GM23338 (cell line): ENCODE measurements around the gene NFKBIB. TPM values are rescaled to one million over a fixed set of nuclear protein-coding genes. Genes with fewer than 3 reads are reported as not detected.

ENCODE experiments used
- ATAC-seq: fragments of 200-7000 bp; cut with Tn5 transposase; 3 replicates; pipeline ENCODE4 v1.9.1; 2020
- DNase-seq: peaks from one replicate; pipeline ENCODE4 v3.0.0-alpha.2; 2015; ENCODE audit warnings: low spot score
- H2AFZ ChIP-seq: fragments of 200-600 bp; sonication (generic); 2 replicates; pipeline ENCODE4 v1.8.0; 2016; ENCODE audit warnings: antibody characterized with exemption, mild to moderate bottlenecking, moderate library complexity
- H3F3A ChIP-seq: fragments of 200-600 bp; sonication (generic); replicated peaks from 2 replicates; pipeline ENCODE4 v1.8.0; 2017; ENCODE audit warnings: antibody characterized with exemption, mixed run types, low read depth
- H3K27ac ChIP-seq: fragments of 200-600 bp; sonication (generic); 2 replicates; pipeline ENCODE4 v1.6.1; 2016; ENCODE audit warnings: low read depth
- H3K27me3 ChIP-seq: fragments of 200-600 bp; sonication (generic); 2 replicates; pipeline ENCODE4 v1.8.0; 2016; ENCODE audit warnings: mild to moderate bottlenecking, mixed run types, moderate library complexity; ENCODE audit not compliant: insufficient read depth
- H3K36me3 ChIP-seq: fragments of 200-600 bp; sonication (generic); 2 replicates; pipeline ENCODE4 v1.8.0; 2016; ENCODE audit warnings: mild to moderate bottlenecking; ENCODE audit not compliant: insufficient read depth
- H3K4me1 ChIP-seq: fragments of 200-600 bp; sonication (generic); 2 replicates; pipeline ENCODE4 v1.8.0; 2016; ENCODE audit warnings: mild to moderate bottlenecking, moderate library complexity; ENCODE audit not compliant: insufficient read depth
- H3K4me2 ChIP-seq: fragments of 200-600 bp; sonication (generic); 2 replicates; pipeline ENCODE4 v1.7.1; 2017; ENCODE audit warnings: mixed run types
- H3K4me3 ChIP-seq: fragments of 200-600 bp; sonication (generic); 2 replicates; pipeline ENCODE4 v1.6.1; 2016; ENCODE audit warnings: mixed run types
- H3K79me2 ChIP-seq: fragments of 200-600 bp; sonication (generic); replicated peaks from 2 replicates; pipeline ENCODE4 v1.8.0; 2017; ENCODE audit warnings: mild to moderate bottlenecking; ENCODE audit not compliant: insufficient read depth
- H3K9me2 ChIP-seq: fragments of 200-600 bp; sonication (generic); 2 replicates; pipeline ENCODE4 v1.8.0; 2017; ENCODE audit not compliant: insufficient read depth
- H4K20me1 ChIP-seq: fragments of 200-600 bp; sonication (generic); replicated peaks from 2 replicates; pipeline ENCODE4 v1.8.0; 2017; ENCODE audit warnings: mild to moderate bottlenecking; ENCODE audit not compliant: insufficient read depth
- H3K27ac Mint-ChIP-seq: 2 replicates; pipeline ENCODE4 v1.8.0; 2020; ENCODE audit warnings: inconsistent platforms, mild to moderate bottlenecking, moderate library complexity, mixed read lengths
- H3K27me3 Mint-ChIP-seq: 3 replicates; pipeline ENCODE4 v1.8.0; 2022; ENCODE audit warnings: low read depth, mild to moderate bottlenecking, moderate library complexity, mixed read lengths, inconsistent platforms; ENCODE audit not compliant: insufficient read depth, poor library complexity
- H3K36me3 Mint-ChIP-seq: 3 replicates; pipeline ENCODE4 v1.8.0; 2021; ENCODE audit warnings: low read depth, mild to moderate bottlenecking, inconsistent platforms, moderate library complexity, mixed read lengths
- H3K4me1 Mint-ChIP-seq: 3 replicates; pipeline ENCODE4 v1.8.0; 2020; ENCODE audit warnings: mild to moderate bottlenecking, inconsistent platforms, mixed read lengths
- H3K4me3 Mint-ChIP-seq: 3 replicates; pipeline ENCODE4 v1.8.0; 2021; ENCODE audit warnings: moderate library complexity, mild to moderate bottlenecking, inconsistent platforms, mixed read lengths
- H3K9me3 Mint-ChIP-seq: 3 replicates; pipeline ENCODE4 v1.8.0; 2020; ENCODE audit warnings: moderate library complexity, mild to moderate bottlenecking, inconsistent platforms, mixed read lengths
- CREB1 ChIP-seq: fragments of 250-450 bp; sonication (Bioruptor Pico); IDR thresholded peaks from 2 replicates; pipeline ENCODE4 v1.5.0; 2020; ENCODE audit warnings: low read depth, mild to moderate bottlenecking, moderate library complexity
- EZH2 ChIP-seq: fragments of 200-600 bp; sonication (generic); IDR thresholded peaks from one replicate; pipeline ENCODE4 v1.8.0; 2017; ENCODE audit warnings: antibody characterized with exemption, mild to moderate bottlenecking, low read depth; ENCODE audit not compliant: unreplicated experiment
- EZH2phosphoT487 ChIP-seq: fragments of 200-600 bp; sonication (generic); IDR thresholded peaks from one replicate; pipeline ENCODE4 v1.8.1; 2018; ENCODE audit warnings: antibody characterized with exemption; ENCODE audit not compliant: unreplicated experiment
- NANOG ChIP-seq: IDR thresholded peaks from 2 replicates; pipeline ENCODE4 v1.6.1; 2016; ENCODE audit warnings: antibody characterized with exemption, borderline replicate concordance
- POLR2AphosphoS5 ChIP-seq: IDR thresholded peaks from 2 replicates; pipeline ENCODE4 v1.6.1; 2016; ENCODE audit warnings: antibody characterized with exemption, low read depth
- STAT1 ChIP-seq: IDR thresholded peaks from one replicate; pipeline ENCODE4 v1.6.1; 2016; ENCODE audit warnings: antibody characterized with exemption; ENCODE audit not compliant: unreplicated experiment
- ZNF114 ChIP-seq: fragments of 250-450 bp; sonication (Bioruptor Pico); IDR thresholded peaks from 2 replicates; pipeline ENCODE4 v1.5.0; 2020; ENCODE audit warnings: mild to moderate bottlenecking, moderate library complexity
- ZNF331 ChIP-seq: fragments of 250-450 bp; sonication (Bioruptor Pico); IDR thresholded peaks from 2 replicates; pipeline ENCODE4 v1.5.0; 2020; ENCODE audit warnings: low read depth, mild to moderate bottlenecking, moderate library complexity
- polyA plus RNA-seq: library from polyadenylated mRNA; unstranded; fragments of >200 nt; fragmentation: Nextera tagmentation; extraction: Ambion mirVana; gene quantifications from 2 replicates; pipeline ENCODE4 v1.2.1, GENCODE V29; 2016
- total RNA-seq: library from RNA; depleted of rRNA; stranded (reverse); fragments of >200 nt; shearing (Covaris generic); gene quantifications from 2 replicates; pipeline ENCODE4 v1.2.3, GENCODE V29; 2014
- TF ChIP-seq, protein P1 (sequence below): IDR thresholded peaks from one replicate; pipeline ENCODE4 v1.6.1; 2018; ENCODE audit warnings: antibody characterized with exemption; ENCODE audit not compliant: unreplicated experiment
- TF ChIP-seq, protein P2 (sequence below), 2 experiments: fragments of 200-600 bp in 1 of 2; sonication (generic) in 1 of 2; conservative IDR thresholded peaks; 2 replicates each; pipeline versions ENCODE4 v1.5.1 to v1.6.1; 2016 to 2017; ENCODE audit warnings: antibody characterized with exemption in 2 of 2, low read depth in 2 of 2, mild to moderate bottlenecking in 2 of 2, moderate library complexity in 1 of 2
- TF ChIP-seq, protein P3 (sequence below): fragments of 250-450 bp; sonication (Bioruptor Pico); IDR thresholded peaks from 2 replicates; pipeline ENCODE4 v1.5.0; 2020; ENCODE audit warnings: mild to moderate bottlenecking, moderate library complexity
- TF ChIP-seq, protein P4 (sequence below): IDR thresholded peaks from 2 replicates; pipeline ENCODE4 v1.6.1; 2016; ENCODE audit warnings: antibody characterized with exemption

The NFKBIB gene
- total and polyA plus RNA-seq, 2 experiments from 2014 or later: 39.5 to 39.6 TPM

DNA sequence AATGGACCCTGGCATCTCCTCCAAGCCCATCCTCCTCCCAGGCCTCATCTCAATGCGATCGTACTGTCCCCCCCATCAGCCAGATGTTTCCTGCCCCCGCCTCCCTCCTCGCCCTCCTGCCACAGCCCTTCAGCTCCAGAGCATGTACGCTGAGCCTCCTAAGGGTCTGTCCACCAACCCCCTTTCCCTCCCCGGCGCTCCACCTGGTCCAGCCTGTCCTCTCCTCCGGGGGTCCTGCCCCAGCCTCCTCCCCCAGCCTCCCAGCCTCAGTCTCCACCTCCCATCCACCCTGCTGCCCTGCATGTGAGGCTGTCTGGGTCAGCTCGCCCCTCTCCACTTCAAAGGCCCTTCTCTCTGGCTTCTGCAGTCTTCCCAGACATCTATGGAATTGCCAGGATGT is 4.8 kb upstream of the NFKBIB start:
- no peak for DNase-seq
- peaks cover 11% of the 10 kb centered on the region for H3K27me3 ChIP-seq
- Mint-ChIP-seq H3K9me3 (no peaks in the 10 kb centered on the region; the same call in 2 of the 3 replicates), H3K27ac (no peak overlapping the region), H3K4me3 (no peak overlapping the region; the same call in 2 of the 3 replicates), H3K4me1 (peaks cover 9% of the 10 kb centered on the region), H3K36me3 (no peaks in the 10 kb centered on the region; the same call in 2 of the 3 replicates), H3K27me3 (peaks cover 13% of the 10 kb centered on the region)
- no peaks in the 10 kb centered on the region for H3F3A ChIP-seq
- no peak overlapping the region for H3K4me2 ChIP-seq
- H3K79me2 ChIP-seq: no peaks in the 10 kb centered on the region
- no peak overlapping the region for H3K4me3 ChIP-seq
- TF ChIP-seq, protein P1, sequence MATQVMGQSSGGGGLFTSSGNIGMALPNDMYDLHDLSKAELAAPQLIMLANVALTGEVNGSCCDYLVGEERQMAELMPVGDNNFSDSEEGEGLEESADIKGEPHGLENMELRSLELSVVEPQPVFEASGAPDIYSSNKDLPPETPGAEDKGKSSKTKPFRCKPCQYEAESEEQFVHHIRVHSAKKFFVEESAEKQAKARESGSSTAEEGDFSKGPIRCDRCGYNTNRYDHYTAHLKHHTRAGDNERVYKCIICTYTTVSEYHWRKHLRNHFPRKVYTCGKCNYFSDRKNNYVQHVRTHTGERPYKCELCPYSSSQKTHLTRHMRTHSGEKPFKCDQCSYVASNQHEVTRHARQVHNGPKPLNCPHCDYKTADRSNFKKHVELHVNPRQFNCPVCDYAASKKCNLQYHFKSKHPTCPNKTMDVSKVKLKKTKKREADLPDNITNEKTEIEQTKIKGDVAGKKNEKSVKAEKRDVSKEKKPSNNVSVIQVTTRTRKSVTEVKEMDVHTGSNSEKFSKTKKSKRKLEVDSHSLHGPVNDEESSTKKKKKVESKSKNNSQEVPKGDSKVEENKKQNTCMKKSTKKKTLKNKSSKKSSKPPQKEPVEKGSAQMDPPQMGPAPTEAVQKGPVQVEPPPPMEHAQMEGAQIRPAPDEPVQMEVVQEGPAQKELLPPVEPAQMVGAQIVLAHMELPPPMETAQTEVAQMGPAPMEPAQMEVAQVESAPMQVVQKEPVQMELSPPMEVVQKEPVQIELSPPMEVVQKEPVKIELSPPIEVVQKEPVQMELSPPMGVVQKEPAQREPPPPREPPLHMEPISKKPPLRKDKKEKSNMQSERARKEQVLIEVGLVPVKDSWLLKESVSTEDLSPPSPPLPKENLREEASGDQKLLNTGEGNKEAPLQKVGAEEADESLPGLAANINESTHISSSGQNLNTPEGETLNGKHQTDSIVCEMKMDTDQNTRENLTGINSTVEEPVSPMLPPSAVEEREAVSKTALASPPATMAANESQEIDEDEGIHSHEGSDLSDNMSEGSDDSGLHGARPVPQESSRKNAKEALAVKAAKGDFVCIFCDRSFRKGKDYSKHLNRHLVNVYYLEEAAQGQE: no peak
- no peak for TF ChIP-seq ZNF331
- TF ChIP-seq ZNF114 (CRISPR knock-in tag): no peak
- TF ChIP-seq, protein P2, sequence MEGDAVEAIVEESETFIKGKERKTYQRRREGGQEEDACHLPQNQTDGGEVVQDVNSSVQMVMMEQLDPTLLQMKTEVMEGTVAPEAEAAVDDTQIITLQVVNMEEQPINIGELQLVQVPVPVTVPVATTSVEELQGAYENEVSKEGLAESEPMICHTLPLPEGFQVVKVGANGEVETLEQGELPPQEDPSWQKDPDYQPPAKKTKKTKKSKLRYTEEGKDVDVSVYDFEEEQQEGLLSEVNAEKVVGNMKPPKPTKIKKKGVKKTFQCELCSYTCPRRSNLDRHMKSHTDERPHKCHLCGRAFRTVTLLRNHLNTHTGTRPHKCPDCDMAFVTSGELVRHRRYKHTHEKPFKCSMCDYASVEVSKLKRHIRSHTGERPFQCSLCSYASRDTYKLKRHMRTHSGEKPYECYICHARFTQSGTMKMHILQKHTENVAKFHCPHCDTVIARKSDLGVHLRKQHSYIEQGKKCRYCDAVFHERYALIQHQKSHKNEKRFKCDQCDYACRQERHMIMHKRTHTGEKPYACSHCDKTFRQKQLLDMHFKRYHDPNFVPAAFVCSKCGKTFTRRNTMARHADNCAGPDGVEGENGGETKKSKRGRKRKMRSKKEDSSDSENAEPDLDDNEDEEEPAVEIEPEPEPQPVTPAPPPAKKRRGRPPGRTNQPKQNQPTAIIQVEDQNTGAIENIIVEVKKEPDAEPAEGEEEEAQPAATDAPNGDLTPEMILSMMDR (conservative IDR thresholded peaks at IDR 0.05; ENCODE audit: low read depth in 2 of 2): no peak
- no peak for TF ChIP-seq EZH2
- TF ChIP-seq, protein P3, sequence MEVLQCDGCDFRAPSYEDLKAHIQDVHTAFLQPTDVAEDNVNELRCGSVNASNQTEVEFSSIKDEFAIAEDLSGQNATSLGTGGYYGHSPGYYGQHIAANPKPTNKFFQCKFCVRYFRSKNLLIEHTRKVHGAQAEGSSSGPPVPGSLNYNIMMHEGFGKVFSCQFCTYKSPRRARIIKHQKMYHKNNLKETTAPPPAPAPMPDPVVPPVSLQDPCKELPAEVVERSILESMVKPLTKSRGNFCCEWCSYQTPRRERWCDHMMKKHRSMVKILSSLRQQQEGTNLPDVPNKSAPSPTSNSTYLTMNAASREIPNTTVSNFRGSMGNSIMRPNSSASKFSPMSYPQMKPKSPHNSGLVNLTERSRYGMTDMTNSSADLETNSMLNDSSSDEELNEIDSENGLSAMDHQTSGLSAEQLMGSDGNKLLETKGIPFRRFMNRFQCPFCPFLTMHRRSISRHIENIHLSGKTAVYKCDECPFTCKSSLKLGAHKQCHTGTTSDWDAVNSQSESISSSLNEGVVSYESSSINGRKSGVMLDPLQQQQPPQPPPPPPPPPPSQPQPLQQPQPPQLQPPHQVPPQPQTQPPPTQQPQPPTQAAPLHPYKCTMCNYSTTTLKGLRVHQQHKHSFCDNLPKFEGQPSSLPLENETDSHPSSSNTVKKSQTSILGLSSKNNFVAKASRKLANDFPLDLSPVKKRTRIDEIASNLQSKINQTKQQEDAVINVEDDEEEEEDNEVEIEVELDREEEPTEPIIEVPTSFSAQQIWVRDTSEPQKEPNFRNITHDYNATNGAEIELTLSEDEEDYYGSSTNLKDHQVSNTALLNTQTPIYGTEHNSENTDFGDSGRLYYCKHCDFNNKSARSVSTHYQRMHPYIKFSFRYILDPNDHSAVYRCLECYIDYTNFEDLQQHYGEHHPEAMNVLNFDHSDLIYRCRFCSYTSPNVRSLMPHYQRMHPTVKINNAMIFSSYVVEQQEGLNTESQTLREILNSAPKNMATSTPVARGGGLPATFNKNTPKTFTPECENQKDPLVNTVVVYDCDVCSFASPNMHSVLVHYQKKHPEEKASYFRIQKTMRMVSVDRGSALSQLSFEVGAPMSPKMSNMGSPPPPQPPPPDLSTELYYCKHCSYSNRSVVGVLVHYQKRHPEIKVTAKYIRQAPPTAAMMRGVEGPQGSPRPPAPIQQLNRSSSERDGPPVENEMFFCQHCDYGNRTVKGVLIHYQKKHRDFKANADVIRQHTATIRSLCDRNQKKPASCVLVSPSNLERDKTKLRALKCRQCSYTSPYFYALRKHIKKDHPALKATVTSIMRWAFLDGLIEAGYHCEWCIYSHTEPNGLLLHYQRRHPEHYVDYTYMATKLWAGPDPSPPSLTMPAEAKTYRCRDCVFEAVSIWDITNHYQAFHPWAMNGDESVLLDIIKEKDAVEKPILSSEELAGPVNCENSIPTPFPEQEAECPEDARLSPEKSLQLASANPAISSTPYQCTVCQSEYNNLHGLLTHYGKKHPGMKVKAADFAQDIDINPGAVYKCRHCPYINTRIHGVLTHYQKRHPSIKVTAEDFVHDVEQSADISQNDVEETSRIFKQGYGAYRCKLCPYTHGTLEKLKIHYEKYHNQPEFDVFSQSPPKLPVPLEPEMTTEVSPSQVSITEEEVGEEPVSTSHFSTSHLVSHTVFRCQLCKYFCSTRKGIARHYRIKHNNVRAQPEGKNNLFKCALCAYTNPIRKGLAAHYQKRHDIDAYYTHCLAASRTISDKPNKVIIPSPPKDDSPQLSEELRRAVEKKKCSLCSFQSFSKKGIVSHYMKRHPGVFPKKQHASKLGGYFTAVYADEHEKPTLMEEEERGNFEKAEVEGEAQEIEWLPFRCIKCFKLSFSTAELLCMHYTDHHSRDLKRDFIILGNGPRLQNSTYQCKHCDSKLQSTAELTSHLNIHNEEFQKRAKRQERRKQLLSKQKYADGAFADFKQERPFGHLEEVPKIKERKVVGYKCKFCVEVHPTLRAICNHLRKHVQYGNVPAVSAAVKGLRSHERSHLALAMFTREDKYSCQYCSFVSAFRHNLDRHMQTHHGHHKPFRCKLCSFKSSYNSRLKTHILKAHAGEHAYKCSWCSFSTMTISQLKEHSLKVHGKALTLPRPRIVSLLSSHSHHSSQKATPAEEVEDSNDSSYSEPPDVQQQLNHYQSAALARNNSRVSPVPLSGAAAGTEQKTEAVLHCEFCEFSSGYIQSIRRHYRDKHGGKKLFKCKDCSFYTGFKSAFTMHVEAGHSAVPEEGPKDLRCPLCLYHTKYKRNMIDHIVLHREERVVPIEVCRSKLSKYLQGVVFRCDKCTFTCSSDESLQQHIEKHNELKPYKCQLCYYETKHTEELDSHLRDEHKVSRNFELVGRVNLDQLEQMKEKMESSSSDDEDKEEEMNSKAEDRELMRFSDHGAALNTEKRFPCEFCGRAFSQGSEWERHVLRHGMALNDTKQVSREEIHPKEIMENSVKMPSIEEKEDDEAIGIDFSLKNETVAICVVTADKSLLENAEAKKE (CRISPR knock-in tag): no peak
- no peak for TF ChIP-seq STAT1
- TF ChIP-seq POLR2AphosphoS5: no peak
- TF ChIP-seq CREB1 (CRISPR knock-in tag): no peak
- TF ChIP-seq EZH2phosphoT487: no peak
- TF ChIP-seq, protein P4, sequence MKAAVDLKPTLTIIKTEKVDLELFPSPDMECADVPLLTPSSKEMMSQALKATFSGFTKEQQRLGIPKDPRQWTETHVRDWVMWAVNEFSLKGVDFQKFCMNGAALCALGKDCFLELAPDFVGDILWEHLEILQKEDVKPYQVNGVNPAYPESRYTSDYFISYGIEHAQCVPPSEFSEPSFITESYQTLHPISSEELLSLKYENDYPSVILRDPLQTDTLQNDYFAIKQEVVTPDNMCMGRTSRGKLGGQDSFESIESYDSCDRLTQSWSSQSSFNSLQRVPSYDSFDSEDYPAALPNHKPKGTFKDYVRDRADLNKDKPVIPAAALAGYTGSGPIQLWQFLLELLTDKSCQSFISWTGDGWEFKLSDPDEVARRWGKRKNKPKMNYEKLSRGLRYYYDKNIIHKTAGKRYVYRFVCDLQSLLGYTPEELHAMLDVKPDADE: no peak
- no peak for TF ChIP-seq NANOG
- no peaks in the 10 kb centered on the region for H3K36me3 ChIP-seq
- H4K20me1 ChIP-seq: no peaks in the 10 kb centered on the region
- H3K27ac ChIP-seq: no peak overlapping the region
- peaks cover 8% of the 10 kb centered on the region; the same call in 1 of the 2 replicates for H3K4me1 ChIP-seq
- ATAC-seq: no peak
- no peak overlapping the region for H2AFZ ChIP-seq
- H3K9me2 ChIP-seq: no peaks in the 10 kb centered on the region
